ENCODE results near the gene LATS1. TPM values are rescaled to one million over a fixed set of nuclear protein-coding genes. Genes with fewer than 3 reads are reported as not detected.

LATS1 gene
- total and polyA plus RNA-seq, 4 donors = 2.7 to 9.2 (median 5.5) TPM

GRCh38 chr6:149719531-149719930 lies 1.6 kb upstream of the LATS1 start:
- no peak overlapping the region for H3K4me3 ChIP-seq (ENCODE audit: low read depth in 1 of 3, low read length in 3 of 3)
- no peaks in the 10 kb centered on the region for H3K36me3 ChIP-seq (ENCODE audit: control insufficient read depth in 4 of 4, insufficient read depth in 3 of 4, low read depth in 1 of 4, low read length in 3 of 4)
- no peaks in the 10 kb centered on the region for H3K9me3 ChIP-seq (ENCODE audit: control insufficient read depth in 4 of 4, low read length in 3 of 4)
- no peak overlapping the region for H3K27ac ChIP-seq (ENCODE audit: low read depth in 1 of 2, low read length in 2 of 2)
- WGBS = 94% methylated on average over 3 of the region's 3 CpGs
- peaks cover 5 to 21% (median 11%) of the 10 kb centered on the region in 4 donors for H3K4me1 ChIP-seq (ENCODE audit: control insufficient read depth in 4 of 4, insufficient read depth in 4 of 4, low read length in 3 of 4)
- TF ChIP-seq GABPA (IDR thresholded peaks at IDR 0.05 in 1 of 2, conservative IDR thresholded peaks at IDR 0.05 in 1 of 2) (no peak), RXRA (IDR thresholded peaks at IDR 0.05) (no peak), MAX (IDR thresholded peaks at IDR 0.05) (no peak), HNF4G (IDR thresholded peaks at IDR 0.05) (no peak), HNF4A (conservative IDR thresholded peaks at IDR 0.05) (no peak), SP1 (IDR thresholded peaks at IDR 0.05) (no peak), TAF1 (conservative IDR thresholded peaks at IDR 0.05) (no peak), YY1 (IDR thresholded peaks at IDR 0.05) (no peak), ZBTB33 (IDR thresholded peaks at IDR 0.05) (no peak)
- TF ChIP-seq, protein P1, sequence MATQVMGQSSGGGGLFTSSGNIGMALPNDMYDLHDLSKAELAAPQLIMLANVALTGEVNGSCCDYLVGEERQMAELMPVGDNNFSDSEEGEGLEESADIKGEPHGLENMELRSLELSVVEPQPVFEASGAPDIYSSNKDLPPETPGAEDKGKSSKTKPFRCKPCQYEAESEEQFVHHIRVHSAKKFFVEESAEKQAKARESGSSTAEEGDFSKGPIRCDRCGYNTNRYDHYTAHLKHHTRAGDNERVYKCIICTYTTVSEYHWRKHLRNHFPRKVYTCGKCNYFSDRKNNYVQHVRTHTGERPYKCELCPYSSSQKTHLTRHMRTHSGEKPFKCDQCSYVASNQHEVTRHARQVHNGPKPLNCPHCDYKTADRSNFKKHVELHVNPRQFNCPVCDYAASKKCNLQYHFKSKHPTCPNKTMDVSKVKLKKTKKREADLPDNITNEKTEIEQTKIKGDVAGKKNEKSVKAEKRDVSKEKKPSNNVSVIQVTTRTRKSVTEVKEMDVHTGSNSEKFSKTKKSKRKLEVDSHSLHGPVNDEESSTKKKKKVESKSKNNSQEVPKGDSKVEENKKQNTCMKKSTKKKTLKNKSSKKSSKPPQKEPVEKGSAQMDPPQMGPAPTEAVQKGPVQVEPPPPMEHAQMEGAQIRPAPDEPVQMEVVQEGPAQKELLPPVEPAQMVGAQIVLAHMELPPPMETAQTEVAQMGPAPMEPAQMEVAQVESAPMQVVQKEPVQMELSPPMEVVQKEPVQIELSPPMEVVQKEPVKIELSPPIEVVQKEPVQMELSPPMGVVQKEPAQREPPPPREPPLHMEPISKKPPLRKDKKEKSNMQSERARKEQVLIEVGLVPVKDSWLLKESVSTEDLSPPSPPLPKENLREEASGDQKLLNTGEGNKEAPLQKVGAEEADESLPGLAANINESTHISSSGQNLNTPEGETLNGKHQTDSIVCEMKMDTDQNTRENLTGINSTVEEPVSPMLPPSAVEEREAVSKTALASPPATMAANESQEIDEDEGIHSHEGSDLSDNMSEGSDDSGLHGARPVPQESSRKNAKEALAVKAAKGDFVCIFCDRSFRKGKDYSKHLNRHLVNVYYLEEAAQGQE (IDR thresholded peaks at IDR 0.05) = no peak
- no peak for DNase-seq (ENCODE audit: low spot score)
- H3K9ac ChIP-seq (ENCODE audit: low read depth in 1 of 2, low read length in 2 of 2) = no peak overlapping the region
- H3K27me3 ChIP-seq (ENCODE audit: control insufficient read depth in 4 of 4, insufficient read depth in 4 of 4, low read length in 3 of 4) = no peaks in the 10 kb centered on the region

GRCh38 chr6:149717255-149717587 lies 680 bp downstream of the LATS1 start:
- H3K9ac ChIP-seq (ENCODE audit: low read depth in 1 of 2, low read length in 2 of 2) = peak overlapping the region; percentile 96
- H3K9me3 ChIP-seq (ENCODE audit: control insufficient read depth in 4 of 4, low read length in 3 of 4) = no peaks in the 10 kb centered on the region
- peaks cover 5 to 21% (median 11%) of the 10 kb centered on the region in 4 donors for H3K4me1 ChIP-seq (ENCODE audit: control insufficient read depth in 4 of 4, insufficient read depth in 4 of 4, low read length in 3 of 4)
- WGBS = 0% methylated on average over 9 of the region's 9 CpGs
- H3K27ac ChIP-seq (ENCODE audit: low read depth in 1 of 2, low read length in 2 of 2) = peak overlapping the region; percentile 95 to 99
- H3K27me3 ChIP-seq (ENCODE audit: control insufficient read depth in 4 of 4, insufficient read depth in 4 of 4, low read length in 3 of 4) = no peaks in the 10 kb centered on the region
- DNase-seq (ENCODE audit: low spot score) = no peak
- peak overlapping the region; percentile 69 to 81 (median 71) for H3K4me3 ChIP-seq (ENCODE audit: low read depth in 1 of 3, low read length in 3 of 3)
- no peak for TF ChIP-seq JUND (IDR thresholded peaks at IDR 0.05)
- TF ChIP-seq HNF4G (IDR thresholded peaks at IDR 0.05) = no peak
- TF ChIP-seq, protein P2, sequence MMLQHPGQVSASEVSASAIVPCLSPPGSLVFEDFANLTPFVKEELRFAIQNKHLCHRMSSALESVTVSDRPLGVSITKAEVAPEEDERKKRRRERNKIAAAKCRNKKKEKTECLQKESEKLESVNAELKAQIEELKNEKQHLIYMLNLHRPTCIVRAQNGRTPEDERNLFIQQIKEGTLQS (IDR thresholded peaks at IDR 0.05) = no peak
- TF ChIP-seq GABPA (IDR thresholded peaks at IDR 0.05 in 1 of 2, conservative IDR thresholded peaks at IDR 0.05 in 1 of 2) = no peak
- TF ChIP-seq YY1 (IDR thresholded peaks at IDR 0.05) = no peak
- no peak for TF ChIP-seq FOXA1 (IDR thresholded peaks at IDR 0.05)
- TF ChIP-seq TAF1 (conservative IDR thresholded peaks at IDR 0.05) = no peak
- no peak for TF ChIP-seq RXRA (IDR thresholded peaks at IDR 0.05)
- TF ChIP-seq EGR1 (IDR thresholded peaks at IDR 0.05; ENCODE audit: low read depth in 2 of 2) = no peak
- no peak for TF ChIP-seq RAD21 (IDR thresholded peaks at IDR 0.05)
- no peaks in the 10 kb centered on the region for H3K36me3 ChIP-seq (ENCODE audit: control insufficient read depth in 4 of 4, insufficient read depth in 3 of 4, low read depth in 1 of 4, low read length in 3 of 4)
